IMR-90 (cell line): Measurements from ENCODE around the gene MAPKAP1. TPM values are rescaled to one million over a fixed set of nuclear protein-coding genes. Genes with fewer than 3 reads are reported as not detected.

Experiments
- ATAC-seq: fragments of 200-7000 bp; cut with Tn5 transposase; 2 replicates; pipeline ENCODE4 v1.9.1; 2020; ENCODE audit warnings: low read depth, mild to moderate bottlenecking, moderate library complexity
- BruUV-seq: library from RNA; stranded (reverse); fragments of 400-500 nt; replicated peaks from 2 replicates; lab custom pipeline; 2021; lab: Mats Ljungman, UMichigan
- CTCF ChIA-PET: fragments of 300-600 bp; formaldehyde crosslinking; extraction: SDS; loops from one replicate; lab custom pipeline; 2021; ENCODE audit warnings: antibody characterized with exemption; lab: Yijun Ruan, JAX
- POLR2A ChIA-PET: fragments of 300-600 bp; sonication (Branson Sonifier 250); formaldehyde crosslinking; loops from one replicate; lab custom pipeline; 2022; ENCODE audit warnings: antibody characterized with exemption; ENCODE audit not compliant: unreplicated experiment; lab: Charles Lee
- DNase-seq: peaks from one replicate; pipeline ENCODE4 v3.0.0; 2013
- H2AFZ ChIP-seq: replicated peaks from 2 replicates; pipeline ENCODE3; 2013; ENCODE audit warnings: low read length, mild to moderate bottlenecking; ENCODE audit not compliant: poor library complexity
- H2AK5ac ChIP-seq: 2 replicates; pipeline ENCODE4 v1.6.1; 2013; ENCODE audit warnings: low read depth, low read length, inconsistent platforms
- H2AK9ac ChIP-seq: replicated peaks from 2 replicates; pipeline ENCODE3; 2013; ENCODE audit warnings: mild to moderate bottlenecking, low read depth, low read length, moderate library complexity; ENCODE audit not compliant: poor library complexity
- H2BK120ac ChIP-seq: 2 replicates; pipeline ENCODE4 v1.6.1; 2013; ENCODE audit warnings: low read depth, low read length, inconsistent platforms
- H2BK15ac ChIP-seq: 3 replicates; pipeline ENCODE4 v1.6.1; 2013; ENCODE audit warnings: low read depth, low read length, inconsistent platforms
- H2BK20ac ChIP-seq: 2 replicates; pipeline ENCODE4 v1.6.1; 2013; ENCODE audit warnings: low read depth, mild to moderate bottlenecking, inconsistent platforms, low read length, moderate library complexity
- H2BK5ac ChIP-seq: 2 replicates; pipeline ENCODE4 v1.6.1; 2013; ENCODE audit warnings: mild to moderate bottlenecking, low read depth, low read length, inconsistent platforms; ENCODE audit not compliant: poor library complexity, severe bottlenecking
- H3K14ac ChIP-seq: replicated peaks from 2 replicates; pipeline ENCODE4 v1.6.1; 2013; ENCODE audit warnings: low read depth, low read length, inconsistent platforms
- H3K18ac ChIP-seq: 2 replicates; pipeline ENCODE4 v1.6.1; 2013; ENCODE audit warnings: low read depth, low read length, control low read depth
- H3K23ac ChIP-seq: 2 replicates; pipeline ENCODE4 v1.6.1; 2013; ENCODE audit warnings: low read depth, low read length, inconsistent platforms
- H3K27ac ChIP-seq: 2 replicates; pipeline ENCODE4 v1.5.1; 2013; ENCODE audit warnings: mild to moderate bottlenecking, control low read depth, low read length; ENCODE audit not compliant: insufficient read depth
- H3K27me3 ChIP-seq: 2 replicates; pipeline ENCODE4 v1.6.1; 2013; ENCODE audit warnings: low read length; ENCODE audit not compliant: control insufficient read depth, insufficient read depth
- H3K36me3 ChIP-seq: 2 replicates; pipeline ENCODE4 v1.6.1; 2013; ENCODE audit warnings: low read length, mixed read lengths; ENCODE audit not compliant: control insufficient read depth, insufficient read depth
- H3K4ac ChIP-seq: 2 replicates; pipeline ENCODE4 v1.6.1; 2013; ENCODE audit warnings: low read depth, low read length, inconsistent platforms
- H3K4me1 ChIP-seq: 2 replicates; pipeline ENCODE4 v1.6.1; 2013; ENCODE audit warnings: low read length, mixed read lengths; ENCODE audit not compliant: control insufficient read depth, insufficient read depth
- H3K4me2 ChIP-seq: 2 replicates; pipeline ENCODE4 v1.6.1; 2013; ENCODE audit warnings: low read depth, mild to moderate bottlenecking, control low read depth, low read length, moderate library complexity
- H3K4me3 ChIP-seq: 2 replicates; pipeline ENCODE4 v1.5.1; 2013; ENCODE audit warnings: low read depth, mild to moderate bottlenecking, control low read depth, low read length, moderate library complexity; ENCODE audit not compliant: insufficient read depth
- H3K56ac ChIP-seq: 2 replicates; pipeline ENCODE4 v1.6.1; 2013; ENCODE audit warnings: low read length, inconsistent platforms; ENCODE audit not compliant: insufficient read depth; ENCODE audit errors: extremely low read depth
- H3K79me1 ChIP-seq, 2 experiments: 2 replicates each; pipeline ENCODE4 v1.6.1; 2013; ENCODE audit warnings: low read length in 2 of 2, inconsistent platforms in 1 of 2, low read depth in 1 of 2
- H3K9ac ChIP-seq: 2 replicates; pipeline ENCODE4 v1.6.1; 2013; ENCODE audit warnings: low read depth, low read length, control low read depth
- H3K9me1 ChIP-seq: 2 replicates; pipeline ENCODE4 v1.6.1; 2013; ENCODE audit warnings: low read length, inconsistent platforms; ENCODE audit not compliant: insufficient read depth
- H3K9me3 ChIP-seq: 2 replicates; pipeline ENCODE4 v1.6.1; 2013; ENCODE audit warnings: low read length; ENCODE audit not compliant: control insufficient read depth, insufficient read depth
- H4K20me1 ChIP-seq: 2 replicates; pipeline ENCODE4 v1.6.1; 2013; ENCODE audit warnings: low read length, inconsistent platforms; ENCODE audit not compliant: insufficient read depth
- H4K5ac ChIP-seq: 2 replicates; pipeline ENCODE4 v1.6.1; 2013; ENCODE audit warnings: mild to moderate bottlenecking, low read depth, low read length, control low read depth
- H4K8ac ChIP-seq, 2 experiments: 2 replicates each; pipeline ENCODE4 v1.6.1; 2013; ENCODE audit warnings: low read depth in 2 of 2, low read length in 2 of 2, control low read depth in 1 of 2, inconsistent platforms in 1 of 2
- H4K91ac ChIP-seq: 2 replicates; pipeline ENCODE4 v1.6.1; 2013; ENCODE audit warnings: low read depth, low read length, inconsistent platforms; ENCODE audit not compliant: insufficient read depth
- CEBPB ChIP-seq: IDR thresholded peaks from 2 replicates; pipeline ENCODE4 v1.6.1; 2012; ENCODE audit warnings: low read depth, low read length, improper control_type of control experiment
- CTCF ChIP-seq: conservative IDR thresholded peaks from 2 replicates; pipeline ENCODE4 v1.5.1; 2012; ENCODE audit warnings: mild to moderate bottlenecking, low read depth, low read length, improper control_type of control experiment
- FOS ChIP-seq: fragments of 150-350 bp; IDR thresholded peaks from 2 replicates; pipeline ENCODE4 v1.6.1; 2016; ENCODE audit warnings: low read depth, low read length
- MAFK ChIP-seq: IDR thresholded peaks from 2 replicates; pipeline ENCODE4 v1.6.1; 2012; ENCODE audit warnings: low read depth, low read length, improper control_type of control experiment
- MAZ ChIP-seq: IDR thresholded peaks from 2 replicates; pipeline ENCODE4 v1.6.1; 2012; ENCODE audit warnings: low read depth, mild to moderate bottlenecking, low read length, improper control_type of control experiment, moderate library complexity, borderline replicate concordance
- MXI1 ChIP-seq: IDR thresholded peaks from 2 replicates; pipeline ENCODE4 v1.6.1; 2012; ENCODE audit warnings: low read depth, mild to moderate bottlenecking, low read length, moderate library complexity, borderline replicate concordance
- NFE2L2 ChIP-seq: fragments of 150-350 bp; IDR thresholded peaks from 2 replicates; pipeline ENCODE4 v1.6.1; 2016; ENCODE audit warnings: low read depth, mild to moderate bottlenecking, low read length
- RAD21 ChIP-seq: IDR thresholded peaks from 2 replicates; pipeline ENCODE4 v1.6.1; 2012; ENCODE audit warnings: low read length, improper control_type of control experiment
- RFX5 ChIP-seq: IDR thresholded peaks from 2 replicates; pipeline ENCODE4 v1.8.0; 2012; ENCODE audit warnings: low read depth, mild to moderate bottlenecking, low read length, moderate library complexity
- SMC3 ChIP-seq: fragments of 150-350 bp; IDR thresholded peaks from 2 replicates; pipeline ENCODE4 v1.6.1; 2016; ENCODE audit warnings: low read depth, mild to moderate bottlenecking, antibody characterized with exemption, low read length, moderate library complexity
- WGBS, 2 experiments: methylation state at CpG; one replicate each; pipeline versions ENCODE4 v1.1.5 to v1.1.7; 2013; ENCODE audit warnings: missing lambda C conversion rate in 2 of 2; ENCODE audit not compliant: insufficient read length in 1 of 2; ENCODE audit errors: extremely low coverage in 2 of 2; 5-methylcytosine and 5-hydroxymethylcytosine counted together
- dilution Hi-C: fragments of 300-500 bp; cut with HindIII; formaldehyde crosslinking; loops from one replicate; pipeline ENCODE4 v1.14.3; 2018; ENCODE audit warnings: low sequenced_read_pairs; ENCODE audit not compliant: unreplicated experiment
- in situ Hi-C: fragments of 300-500 bp; cut with MboI; formaldehyde crosslinking; loops from 3 replicates; pipeline ENCODE4 v1.14.3; 2019; ENCODE audit warnings: low sequenced_read_pairs, inconsistent platforms, mixed read lengths
- intact Hi-C: fragments of 100-400 bp; cut with micrococcal nuclease; formaldehyde crosslinking; loops from 2 replicates; pipeline ENCODE4 v1.10.0; 2022
- polyA plus RNA-seq, 3 experiments: library from polyadenylated mRNA; depleted of rRNA; stranded (reverse); fragments of >200 nt; gene quantifications; 2 replicates each; pipeline ENCODE4 v1.2.3, GENCODE V29; 2012; ENCODE audit warnings: low replicate concordance in 1 of 3
- total RNA-seq: library from RNA; depleted of rRNA; stranded (reverse); fragments of >200 nt; gene quantifications from 2 replicates; pipeline ENCODE4 v1.2.3, GENCODE V29; 2012
- TF ChIP-seq, protein P1 (sequence below): fragments of 150-350 bp; IDR thresholded peaks from 2 replicates; pipeline ENCODE4 v1.6.1; 2016; ENCODE audit warnings: low read depth, mild to moderate bottlenecking, low read length, moderate library complexity, borderline replicate concordance

The MAPKAP1 gene
- total and polyA plus RNA-seq, 2 of the 4 experiments (the other 2 are of a cell fraction), result 87.2 to 158 TPM

DNA sequence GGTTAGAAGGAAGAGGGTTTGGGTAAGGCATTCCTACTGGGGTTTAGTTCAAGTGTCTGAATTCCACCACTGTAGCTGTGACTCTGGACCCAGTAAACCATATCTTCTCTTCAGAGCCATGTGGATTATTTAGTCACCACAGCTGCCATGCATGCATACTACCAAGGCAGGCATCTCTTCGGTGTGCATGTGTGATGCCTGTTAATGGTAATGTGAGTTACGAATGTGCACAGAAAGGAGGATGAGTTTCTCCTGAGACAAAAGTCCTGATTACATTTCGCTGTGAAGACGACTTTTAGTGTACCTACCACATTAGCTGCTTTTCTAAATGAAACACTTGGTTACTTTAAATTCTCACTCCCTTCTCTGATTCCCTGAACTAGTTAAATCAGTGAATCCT lies 49.5 kb upstream of the MAPKAP1 start:
- Histone ChIP-seq H3K4ac (no peak overlapping the region), H3K14ac (no peak overlapping the region), H3K9ac (no peak overlapping the region), H4K8ac (0 out of 4 replicates have a peak overlapping the region, but pooled peaks of 1 of the 2 experiments have one; percentile 13), H3K18ac (no peak overlapping the region), H3K4me1 (peaks cover 7% of the 10 kb centered on the region), H3K23ac (no peak overlapping the region), H3K4me3 (no peak overlapping the region), H4K91ac (no peak overlapping the region), H2BK120ac (no peak overlapping the region), H4K20me1 (peaks cover 3% of the 10 kb centered on the region), H2AK5ac (no peak overlapping the region), H3K36me3 (peaks cover 2% of the 10 kb centered on the region; the same call in 1 of the 2 replicates), H2AK9ac (no peak overlapping the region), H3K27me3 (no peaks in the 10 kb centered on the region), H3K9me3 (no peaks in the 10 kb centered on the region), H2BK5ac (no peak overlapping the region), H3K79me1 (peaks cover 10 to 35% of the 10 kb centered on the region in 2 experiments; a peak in 3 of 4 replicates), H2AFZ (no peak overlapping the region), H3K9me1 (no peaks in the 10 kb centered on the region; the same call in 1 of the 2 replicates), H2BK15ac (no peak overlapping the region), H3K56ac (no peak overlapping the region), H3K27ac (no peak overlapping the region), H3K4me2 (no peak overlapping the region), H4K5ac (no peak overlapping the region), H2BK20ac (no peak overlapping the region)
- TF ChIP-seq NFE2L2, result no peak
- TF ChIP-seq, protein P1, sequence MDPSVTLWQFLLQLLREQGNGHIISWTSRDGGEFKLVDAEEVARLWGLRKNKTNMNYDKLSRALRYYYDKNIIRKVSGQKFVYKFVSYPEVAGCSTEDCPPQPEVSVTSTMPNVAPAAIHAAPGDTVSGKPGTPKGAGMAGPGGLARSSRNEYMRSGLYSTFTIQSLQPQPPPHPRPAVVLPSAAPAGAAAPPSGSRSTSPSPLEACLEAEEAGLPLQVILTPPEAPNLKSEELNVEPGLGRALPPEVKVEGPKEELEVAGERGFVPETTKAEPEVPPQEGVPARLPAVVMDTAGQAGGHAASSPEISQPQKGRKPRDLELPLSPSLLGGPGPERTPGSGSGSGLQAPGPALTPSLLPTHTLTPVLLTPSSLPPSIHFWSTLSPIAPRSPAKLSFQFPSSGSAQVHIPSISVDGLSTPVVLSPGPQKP, result no peak
- no peak for TF ChIP-seq RFX5
- TF ChIP-seq FOS, result no peak
- no peak for TF ChIP-seq RAD21
- TF ChIP-seq SMC3, result no peak
- no peak for TF ChIP-seq CTCF
- TF ChIP-seq CEBPB, result no peak
- no peak for TF ChIP-seq MAZ
- TF ChIP-seq MAFK, result no peak
- no peak for TF ChIP-seq MXI1
- CTCF ChIA-PET, result no interaction called here
- POLR2A ChIA-PET, result no interaction called here
- no CpG with 5 or more reads among the region's 4 CpGs for WGBS, 2 experiments
- no peak for DNase-seq
- dilution Hi-C loops (no loop called here), in situ Hi-C loops (no loop called here), intact Hi-C loops (loop anchor here (5.0 kb wide), 1 partner anchor 86 kb away; no protein-coding TSS in a partner anchor)
- BruUV-seq, result no TSS peak
- no peak for ATAC-seq
